ENCODE data around the gene STX4. TPM values are rescaled to one million over a fixed set of nuclear protein-coding genes. Genes with fewer than 3 reads are reported as not detected.

The STX4 gene
- polyA plus RNA-seq, 1 of the 3 experiments (the other 2 are of a cell fraction), result 117 TPM

DNA sequence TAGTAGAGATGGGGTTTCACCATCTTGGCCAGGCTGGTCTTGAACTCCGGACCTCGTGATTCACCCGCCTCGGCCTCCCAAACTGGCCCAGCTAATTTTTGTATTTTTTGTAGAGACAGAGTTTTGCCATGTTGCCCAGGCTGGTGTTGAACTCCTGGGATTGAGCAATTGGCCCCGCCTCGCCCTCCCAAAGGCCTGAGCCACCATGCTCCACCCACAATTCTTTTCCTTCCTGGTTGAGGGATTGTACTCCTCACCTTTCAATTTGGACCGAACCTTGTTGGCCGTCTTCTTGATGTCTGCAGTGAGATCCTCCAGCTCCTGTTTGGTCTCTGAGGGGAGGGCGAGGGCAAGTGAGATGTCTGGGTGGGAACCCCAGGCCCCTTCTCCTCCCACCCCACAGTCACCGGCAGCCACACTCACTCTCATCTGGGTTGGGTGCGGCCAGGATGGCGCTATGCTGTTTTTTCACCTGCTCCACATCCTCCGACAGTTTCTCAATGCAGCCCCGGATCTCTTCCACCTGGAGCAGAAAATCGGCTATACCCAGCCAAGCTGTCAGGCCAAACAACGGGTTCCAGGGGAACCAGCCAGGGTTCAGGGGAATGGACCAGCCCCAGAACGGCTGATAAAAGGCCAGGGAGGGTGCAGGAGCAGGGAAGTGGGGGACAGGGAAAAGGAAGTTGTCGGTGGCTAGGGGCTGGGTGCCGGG, 32.5 kb upstream of the STX4 start (continued):
- TF ChIP-seq, protein P1, sequence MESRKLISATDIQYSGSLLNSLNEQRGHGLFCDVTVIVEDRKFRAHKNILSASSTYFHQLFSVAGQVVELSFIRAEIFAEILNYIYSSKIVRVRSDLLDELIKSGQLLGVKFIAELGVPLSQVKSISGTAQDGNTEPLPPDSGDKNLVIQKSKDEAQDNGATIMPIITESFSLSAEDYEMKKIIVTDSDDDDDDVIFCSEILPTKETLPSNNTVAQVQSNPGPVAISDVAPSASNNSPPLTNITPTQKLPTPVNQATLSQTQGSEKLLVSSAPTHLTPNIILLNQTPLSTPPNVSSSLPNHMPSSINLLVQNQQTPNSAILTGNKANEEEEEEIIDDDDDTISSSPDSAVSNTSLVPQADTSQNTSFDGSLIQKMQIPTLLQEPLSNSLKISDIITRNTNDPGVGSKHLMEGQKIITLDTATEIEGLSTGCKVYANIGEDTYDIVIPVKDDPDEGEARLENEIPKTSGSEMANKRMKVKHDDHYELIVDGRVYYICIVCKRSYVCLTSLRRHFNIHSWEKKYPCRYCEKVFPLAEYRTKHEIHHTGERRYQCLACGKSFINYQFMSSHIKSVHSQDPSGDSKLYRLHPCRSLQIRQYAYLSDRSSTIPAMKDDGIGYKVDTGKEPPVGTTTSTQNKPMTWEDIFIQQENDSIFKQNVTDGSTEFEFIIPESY (IDR thresholded peaks at IDR 0.05; ENCODE audit: borderline replicate concordance, low read depth), result no peak
- TF ChIP-seq CHD2 (IDR thresholded peaks at IDR 0.05; ENCODE audit: low read length, partially characterized antibody), result no peak
- TF ChIP-seq, protein P2, sequence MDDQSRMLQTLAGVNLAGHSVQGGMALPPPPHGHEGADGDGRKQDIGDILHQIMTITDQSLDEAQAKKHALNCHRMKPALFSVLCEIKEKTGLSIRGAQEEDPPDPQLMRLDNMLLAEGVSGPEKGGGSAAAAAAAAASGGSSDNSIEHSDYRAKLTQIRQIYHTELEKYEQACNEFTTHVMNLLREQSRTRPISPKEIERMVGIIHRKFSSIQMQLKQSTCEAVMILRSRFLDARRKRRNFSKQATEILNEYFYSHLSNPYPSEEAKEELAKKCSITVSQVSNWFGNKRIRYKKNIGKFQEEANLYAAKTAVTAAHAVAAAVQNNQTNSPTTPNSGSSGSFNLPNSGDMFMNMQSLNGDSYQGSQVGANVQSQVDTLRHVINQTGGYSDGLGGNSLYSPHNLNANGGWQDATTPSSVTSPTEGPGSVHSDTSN (IDR thresholded peaks at IDR 0.05), result no peak

DNA sequence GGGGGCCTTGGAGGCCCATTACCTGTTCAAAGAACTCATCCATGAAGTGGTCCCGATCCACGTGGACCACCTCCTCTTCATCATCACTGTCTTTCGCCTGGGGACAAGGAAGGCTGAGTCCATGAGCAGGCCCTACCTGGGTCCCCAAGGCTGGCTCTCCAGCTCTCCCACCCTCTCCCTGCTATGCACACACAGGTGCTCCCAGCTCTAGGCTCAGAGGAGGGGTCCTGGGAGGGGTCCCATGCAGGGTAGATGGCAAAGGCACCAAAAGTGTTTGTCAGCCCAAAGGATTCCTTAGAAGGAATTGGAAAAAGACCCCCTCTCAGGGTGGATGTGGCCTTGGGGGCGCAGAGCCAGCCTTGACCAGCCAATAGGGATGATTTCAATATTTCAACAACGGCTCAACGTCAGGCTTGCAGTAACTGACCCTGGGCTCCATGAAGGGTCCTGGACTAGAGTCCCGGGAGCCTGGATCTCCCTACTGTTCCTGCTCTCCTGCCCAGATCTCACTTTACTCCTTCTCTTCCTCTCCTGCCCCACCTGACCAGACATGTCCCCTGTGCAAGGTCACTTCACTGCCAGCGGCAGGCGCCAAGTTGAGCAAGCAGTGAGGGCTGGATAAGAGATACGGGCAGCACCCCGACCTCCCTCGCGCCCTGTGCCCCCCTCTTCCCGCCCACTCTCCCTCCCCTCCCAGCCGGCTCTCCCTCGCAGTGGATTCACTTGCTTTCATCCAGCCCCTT, 31.7 kb upstream of the STX4 start:
- peaks cover 0 to 2% of the 10 kb centered on the region in 2 experiments for H3K36me3 ChIP-seq (replicated peaks in 1 of 2; ENCODE audit: control insufficient read depth in 1 of 2, insufficient read depth in 2 of 2, low read length in 1 of 2)
- POLR2A ChIA-PET, result no interaction called here
- no peak overlapping the region for H3K9ac ChIP-seq
- no peaks in the 10 kb centered on the region for H3K27me3 ChIP-seq (ENCODE audit: insufficient read depth)
- no peak overlapping the region for H3K4me2 ChIP-seq
- peaks cover 20% of the 10 kb centered on the region; the same call in 1 of the 2 replicates for H3K79me2 ChIP-seq (ENCODE audit: insufficient read depth)
- no peak overlapping the region for H3K4me3 ChIP-seq (ENCODE audit: low read depth in 2 of 2, low read length in 1 of 2)
- H2AFZ ChIP-seq (ENCODE audit: low read depth), result no peak overlapping the region
- peaks cover 28% of the 10 kb centered on the region for H3F3A ChIP-seq (replicated peaks; ENCODE audit: insufficient read depth)
- H3K9me2 ChIP-seq, result no peaks in the 10 kb centered on the region
- H3K27ac ChIP-seq (ENCODE audit: low read depth in 2 of 2, low read length in 1 of 2), result no peak overlapping the region
- no peaks in the 10 kb centered on the region for H3K9me3 ChIP-seq
- no peaks in the 10 kb centered on the region for H4K20me1 ChIP-seq (ENCODE audit: insufficient read depth)
- CTCF ChIA-PET, result interaction anchor here (1.9 to 2.6 kb wide), 2 partner anchors 17 kb away, joined by 7 to 16 read pairs; partner anchors contain the start of gene HSD3B7
- TF ChIP-seq, protein P1 (IDR thresholded peaks at IDR 0.05; ENCODE audit: borderline replicate concordance, low read depth), result no peak
- TF ChIP-seq, protein P3, sequence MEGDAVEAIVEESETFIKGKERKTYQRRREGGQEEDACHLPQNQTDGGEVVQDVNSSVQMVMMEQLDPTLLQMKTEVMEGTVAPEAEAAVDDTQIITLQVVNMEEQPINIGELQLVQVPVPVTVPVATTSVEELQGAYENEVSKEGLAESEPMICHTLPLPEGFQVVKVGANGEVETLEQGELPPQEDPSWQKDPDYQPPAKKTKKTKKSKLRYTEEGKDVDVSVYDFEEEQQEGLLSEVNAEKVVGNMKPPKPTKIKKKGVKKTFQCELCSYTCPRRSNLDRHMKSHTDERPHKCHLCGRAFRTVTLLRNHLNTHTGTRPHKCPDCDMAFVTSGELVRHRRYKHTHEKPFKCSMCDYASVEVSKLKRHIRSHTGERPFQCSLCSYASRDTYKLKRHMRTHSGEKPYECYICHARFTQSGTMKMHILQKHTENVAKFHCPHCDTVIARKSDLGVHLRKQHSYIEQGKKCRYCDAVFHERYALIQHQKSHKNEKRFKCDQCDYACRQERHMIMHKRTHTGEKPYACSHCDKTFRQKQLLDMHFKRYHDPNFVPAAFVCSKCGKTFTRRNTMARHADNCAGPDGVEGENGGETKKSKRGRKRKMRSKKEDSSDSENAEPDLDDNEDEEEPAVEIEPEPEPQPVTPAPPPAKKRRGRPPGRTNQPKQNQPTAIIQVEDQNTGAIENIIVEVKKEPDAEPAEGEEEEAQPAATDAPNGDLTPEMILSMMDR (IDR thresholded peaks at IDR 0.05), result no peak
- TF ChIP-seq POLR2AphosphoS5 (IDR thresholded peaks at IDR 0.05; ENCODE audit: low read depth, low read length) (no peak), JUND (IDR thresholded peaks at IDR 0.05) (no peak), MAX (IDR thresholded peaks at IDR 0.05; ENCODE audit: low read depth) (no peak), TAF1 (IDR thresholded peaks at IDR 0.05; ENCODE audit: borderline replicate concordance, low read depth, low read length) (no peak), GATA2 (CRISPR knock-in tag; IDR thresholded peaks at IDR 0.05) (no peak), GABPA (IDR thresholded peaks at IDR 0.05; ENCODE audit: low read depth) (no peak), FOXM1 (IDR thresholded peaks at IDR 0.05; ENCODE audit: low read depth) (no peak), FOXJ3 (CRISPR knock-in tag; IDR thresholded peaks at IDR 0.05) (no peak), RCOR1 (IDR thresholded peaks at IDR 0.05; ENCODE audit: low read length) (no peak), MXI1 (IDR thresholded peaks at IDR 0.05; ENCODE audit: low read depth, low read length) (no peak), YY1 (IDR thresholded peaks at IDR 0.05; ENCODE audit: low read depth) (no peak), RXRA (IDR thresholded peaks at IDR 0.05; ENCODE audit: borderline replicate concordance, low read depth) (no peak), RFX5 (IDR thresholded peaks at IDR 0.05; ENCODE audit: low read length) (no peak)
- TF ChIP-seq, protein P2 (IDR thresholded peaks at IDR 0.05), result no peak
- 97% methylated on average over 15 of the region's 16 CpGs for WGBS (ENCODE audit: low lambda C conversion rate)
- peaks cover 17 to 18% of the 10 kb centered on the region in 2 experiments; a peak in 3 of 4 replicates for H3K4me1 ChIP-seq (ENCODE audit: control insufficient read depth in 1 of 2, insufficient read depth in 2 of 2, low read depth in 1 of 2, low read length in 1 of 2)
- DNase-seq, result no peak
